ENCODE results near the gene SS18L1.

SS18L1 gene

DNA sequence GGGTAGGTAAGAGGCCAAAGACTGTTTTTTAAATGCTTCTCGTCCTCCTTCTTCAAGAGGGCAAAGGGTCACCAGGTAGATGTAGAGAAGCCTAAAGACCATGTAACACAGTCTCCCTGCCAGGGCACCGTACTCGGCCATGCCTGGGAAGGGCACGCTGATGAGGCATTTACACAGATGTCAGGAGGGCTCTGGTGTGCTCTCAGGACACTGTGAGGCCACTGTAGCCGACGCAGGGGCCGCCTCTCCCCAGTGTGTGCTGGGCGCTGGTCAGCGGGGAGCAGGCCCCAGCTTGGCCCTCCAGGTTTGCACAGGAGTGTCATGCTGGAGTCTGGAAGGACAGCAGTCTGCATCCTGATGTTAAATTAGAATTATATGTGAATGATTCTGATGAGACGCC is 32.1 kb downstream of the SS18L1 start:
- DNase-seq: no peak

DNA sequence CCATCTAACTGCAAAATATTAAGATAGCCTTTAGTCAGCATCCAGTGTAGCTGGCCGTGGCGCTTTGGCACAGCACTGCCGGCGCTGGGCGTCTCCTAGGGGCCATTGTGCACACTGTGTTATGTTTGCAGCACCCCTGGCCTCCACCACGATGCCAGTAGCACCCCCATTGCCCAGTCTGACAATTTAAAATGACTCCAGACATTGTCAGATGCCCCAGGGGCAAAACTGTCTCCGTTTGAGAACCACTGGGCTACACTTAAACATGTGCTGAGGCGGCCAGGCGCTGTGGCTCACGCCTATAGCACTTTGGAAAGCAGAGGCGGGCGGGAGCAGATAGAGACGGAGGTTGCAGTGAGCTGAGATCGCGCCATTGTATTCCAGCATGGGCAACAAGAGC is 33.3 kb downstream of the SS18L1 start:
- DNase-seq: no peak

DNA sequence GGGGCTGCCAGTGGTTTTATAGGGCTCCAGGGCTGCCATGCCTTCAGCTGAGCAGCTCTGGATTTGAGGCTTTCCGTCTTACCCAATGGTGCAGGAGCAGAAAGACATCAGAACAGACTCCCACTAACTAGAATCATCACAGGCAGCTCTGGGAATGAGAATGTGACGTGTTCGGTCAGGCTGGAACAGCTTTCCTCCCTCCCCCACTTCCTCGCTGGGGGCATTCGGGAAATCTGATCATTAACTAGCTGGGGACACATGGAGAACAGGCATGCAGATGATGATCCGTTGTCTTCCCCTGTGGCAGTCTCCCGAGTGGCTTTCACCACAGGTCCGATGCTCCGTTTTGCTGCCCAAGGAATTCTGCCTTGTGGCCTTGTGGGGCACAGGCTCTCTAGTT is 33.7 kb downstream of the SS18L1 start:
- DNase-seq: no peak

DNA sequence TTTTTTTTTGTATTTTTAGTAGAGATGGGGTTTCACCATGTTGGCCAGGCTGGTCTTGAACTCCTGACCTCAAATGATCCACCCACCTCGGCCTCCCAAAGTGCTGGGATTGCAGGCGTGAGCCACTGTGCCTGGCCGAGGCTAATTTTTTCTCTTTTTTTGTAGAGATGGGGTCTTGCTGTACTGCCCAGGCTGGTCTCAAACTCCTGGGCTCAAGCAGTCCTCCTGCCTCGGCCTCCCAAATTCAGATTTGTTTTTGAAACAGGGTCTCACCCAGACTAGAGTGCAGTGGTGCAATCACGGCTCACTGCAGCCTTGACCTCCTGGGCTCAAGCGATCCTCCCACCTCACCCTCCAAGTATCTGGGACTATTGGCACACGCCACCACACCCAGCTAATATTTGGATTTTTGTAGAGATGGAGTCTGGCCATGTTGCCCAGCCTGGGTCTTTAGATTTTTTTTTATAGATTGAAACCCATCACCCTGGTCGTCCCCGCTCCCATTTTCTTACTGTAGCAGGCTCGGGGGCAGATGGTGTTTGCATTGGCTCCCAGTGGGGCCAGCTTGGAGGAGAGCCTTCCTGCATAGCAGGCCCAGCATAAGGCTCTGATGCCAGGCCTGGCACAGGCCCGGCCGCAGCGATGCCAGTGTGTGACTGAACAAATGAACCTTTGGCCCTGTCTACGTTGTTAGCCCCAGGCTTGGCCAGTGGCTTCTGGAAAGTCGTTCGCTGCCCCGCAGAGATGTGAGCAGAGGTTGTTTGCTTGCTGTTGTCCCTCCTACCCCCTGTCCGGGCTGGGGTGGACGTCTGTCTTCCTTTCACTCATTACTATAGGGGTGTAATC is 35.0 kb downstream of the SS18L1 start:
- no peak for DNase-seq

DNA sequence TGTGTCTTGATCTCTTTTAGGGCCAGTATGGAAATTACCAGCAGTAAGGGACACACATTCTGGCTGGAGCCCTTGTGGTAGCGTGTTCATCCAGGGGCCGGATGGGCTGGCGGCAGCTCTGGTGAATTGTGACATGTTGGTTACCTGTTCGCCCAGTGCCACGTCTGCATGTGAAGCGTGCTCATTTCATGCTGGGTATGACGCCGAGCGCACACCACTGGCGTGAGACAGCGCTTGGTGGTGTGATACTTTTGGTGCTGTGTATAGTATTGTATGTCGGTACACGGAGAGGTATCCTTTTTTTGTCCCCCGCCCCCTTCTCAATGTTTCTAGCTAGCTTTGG is 35.6 kb downstream of the SS18L1 start:
- DNase-seq: no peak

DNA sequence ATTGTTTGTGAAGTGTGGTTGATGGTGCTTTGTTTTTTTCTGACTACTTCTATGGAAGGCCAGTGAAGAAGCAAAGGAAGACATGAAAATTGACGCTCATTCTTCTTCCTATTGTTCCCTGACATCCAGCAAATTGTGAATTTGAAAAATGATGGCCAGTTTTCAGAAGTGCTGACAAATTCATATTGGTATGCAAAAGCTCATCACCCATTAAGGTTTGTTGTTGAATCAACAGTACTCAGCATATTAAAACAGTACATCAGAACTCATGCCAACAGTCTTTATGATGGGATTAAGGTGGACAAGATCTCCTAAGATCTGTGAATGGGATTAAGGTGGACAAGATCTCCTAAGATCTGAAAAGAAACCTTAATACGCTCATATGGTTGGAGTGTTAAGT is 38.2 kb downstream of the SS18L1 start:
- no peak for DNase-seq

DNA sequence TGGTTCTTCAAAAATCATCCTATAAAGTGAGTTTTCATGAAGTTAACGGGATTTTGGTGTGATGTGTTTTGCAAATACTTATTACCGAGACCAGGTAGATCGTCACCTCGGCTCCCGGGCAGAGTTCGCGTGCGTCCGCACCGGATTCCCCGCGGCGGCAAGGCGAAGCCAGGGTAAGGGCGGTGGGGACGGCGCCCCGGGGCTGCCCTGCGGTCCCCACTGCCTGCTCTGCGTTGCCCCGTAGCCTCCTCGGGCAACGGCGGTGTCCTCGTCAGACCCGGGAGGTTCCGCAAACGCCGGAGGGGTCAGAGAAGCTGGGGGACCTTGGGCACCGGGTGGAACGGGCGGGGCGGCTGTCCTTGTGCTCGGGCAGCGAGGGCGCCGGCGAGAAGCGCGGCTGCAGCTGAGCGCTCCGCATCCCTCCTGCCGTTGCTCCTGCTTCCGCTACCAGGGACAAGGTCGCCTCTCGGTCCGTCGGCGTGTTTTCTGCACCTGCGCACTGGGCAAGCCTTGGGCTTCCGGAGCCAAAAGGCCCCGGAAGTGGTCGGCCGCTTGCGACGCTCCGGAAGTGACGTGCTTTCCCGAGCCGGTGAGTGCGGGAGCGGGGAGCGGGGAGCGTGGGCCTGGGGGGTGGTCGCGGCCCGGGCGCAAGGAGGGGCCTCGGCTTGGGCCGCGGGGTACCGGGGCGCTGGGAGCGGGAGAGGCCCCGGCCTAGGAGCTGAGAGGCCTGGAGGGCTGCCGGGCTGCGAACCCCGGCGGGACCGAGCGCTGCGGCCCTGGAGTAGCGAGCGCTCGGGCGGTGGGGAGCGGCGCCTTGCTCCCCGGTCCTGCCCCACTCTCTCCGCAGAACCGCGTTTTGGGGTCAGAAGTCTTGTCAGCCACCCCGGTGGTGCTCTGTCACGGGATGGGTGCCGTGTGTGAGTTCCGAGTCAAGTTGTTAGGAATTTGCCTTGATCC is 39.2 kb downstream of the SS18L1 start, which contains the start of gene MTG2:
TSS of gene MTG2 (plus strand) at position 560 of the 957 bp plus-strand sequence. CDS start 10,393 bp downstream, outside the sequence.
- DNase-seq: peak; percentile 95

DNA sequence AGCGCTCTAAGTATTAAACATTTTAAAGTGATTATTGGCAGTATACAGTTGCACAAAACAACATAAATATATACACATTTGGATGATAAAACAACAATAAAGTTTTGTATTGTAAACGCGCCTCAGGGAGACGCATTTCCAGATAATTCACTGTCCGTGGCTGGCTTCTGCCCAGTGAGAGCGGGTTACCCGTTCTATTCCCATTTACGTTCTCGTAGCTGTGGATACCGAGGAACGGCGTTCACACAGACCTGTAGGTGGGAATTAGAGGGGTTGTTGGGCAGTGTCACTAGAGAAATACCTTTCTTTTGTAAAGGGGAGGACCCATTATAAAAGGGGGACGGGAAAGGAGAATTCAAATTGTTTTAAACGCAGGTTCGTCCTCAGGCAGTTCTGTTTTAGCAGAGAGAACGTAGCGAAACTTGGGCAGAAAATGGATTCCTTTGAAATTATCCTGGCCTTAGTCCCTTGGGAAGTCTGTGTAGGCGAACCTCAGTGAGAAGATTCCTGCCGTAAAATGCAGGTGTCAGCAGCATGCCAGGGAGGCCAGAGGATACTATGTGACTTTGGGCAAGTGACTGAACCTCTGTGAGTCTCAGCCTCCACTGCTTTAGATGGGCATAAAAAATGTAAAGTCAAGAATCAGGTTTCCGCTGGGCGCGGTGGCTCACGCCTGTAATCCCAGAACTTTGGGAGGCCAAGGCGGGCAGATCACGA is 40.0 kb downstream of the SS18L1 start:
- no peak for DNase-seq

DNA sequence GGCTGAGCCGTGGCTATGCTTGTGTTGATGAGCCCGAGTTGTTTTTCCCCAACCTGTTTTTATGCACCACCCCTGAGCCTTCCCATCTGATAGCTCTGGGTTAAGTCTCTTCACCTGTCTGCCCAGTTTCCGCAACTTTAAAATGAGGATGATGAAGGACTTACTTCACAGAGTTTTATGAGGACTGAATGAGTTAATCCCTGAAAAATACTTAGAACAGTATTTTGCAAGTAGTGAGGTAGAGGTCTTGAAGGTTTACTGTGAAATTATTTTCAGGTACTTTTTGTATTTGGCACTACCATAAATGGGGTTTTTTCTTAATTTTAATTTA is 42.5 kb downstream of the SS18L1 start:
- no peak for DNase-seq

DNA sequence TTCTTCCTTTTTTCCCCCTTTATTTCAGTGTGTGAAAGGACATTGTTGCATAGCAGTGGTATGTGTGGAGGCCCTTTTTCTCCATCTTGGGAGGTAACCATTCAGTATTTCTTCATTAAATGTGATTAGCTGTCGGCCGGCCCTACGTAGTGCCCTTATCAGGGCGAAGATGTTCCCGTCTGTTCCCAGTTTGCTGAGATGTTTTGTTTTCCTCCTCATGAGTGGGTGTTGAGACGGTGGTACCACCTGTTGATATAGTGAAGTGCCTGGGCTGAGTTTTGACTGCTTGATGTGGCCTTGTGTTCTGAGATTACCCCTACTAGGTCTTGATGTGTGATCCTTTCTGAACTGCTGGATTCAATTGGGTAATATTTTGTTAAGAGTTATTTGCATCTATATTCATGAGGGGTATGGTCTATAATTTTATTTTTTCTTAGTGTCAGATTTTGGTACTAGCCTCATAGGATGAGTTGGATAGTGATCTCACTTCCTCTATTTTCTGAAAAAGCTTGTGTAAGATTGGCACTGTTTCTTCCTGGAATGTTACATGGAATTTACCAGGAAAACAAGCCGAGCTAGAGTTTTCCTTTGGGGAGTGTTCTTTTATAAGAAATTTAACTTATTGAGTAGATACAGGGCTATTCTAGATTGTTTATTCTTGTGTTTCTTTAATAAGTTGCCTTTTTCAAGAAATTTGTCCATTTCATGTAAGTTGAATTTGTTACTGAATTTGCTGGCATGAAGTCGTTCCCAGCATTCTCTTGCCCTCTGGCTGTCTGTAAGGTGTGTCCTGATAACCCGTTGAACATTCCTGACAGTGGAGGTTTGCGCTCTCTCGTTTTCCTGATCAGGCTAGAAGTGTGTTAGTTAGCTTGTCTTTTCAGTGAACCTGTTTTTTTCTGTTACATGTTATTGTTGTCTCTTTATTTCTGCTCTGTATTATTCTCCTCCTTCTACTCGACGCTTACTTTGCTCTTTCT is 43.6 kb downstream of the SS18L1 start:
- DNase-seq: no peak

DNA sequence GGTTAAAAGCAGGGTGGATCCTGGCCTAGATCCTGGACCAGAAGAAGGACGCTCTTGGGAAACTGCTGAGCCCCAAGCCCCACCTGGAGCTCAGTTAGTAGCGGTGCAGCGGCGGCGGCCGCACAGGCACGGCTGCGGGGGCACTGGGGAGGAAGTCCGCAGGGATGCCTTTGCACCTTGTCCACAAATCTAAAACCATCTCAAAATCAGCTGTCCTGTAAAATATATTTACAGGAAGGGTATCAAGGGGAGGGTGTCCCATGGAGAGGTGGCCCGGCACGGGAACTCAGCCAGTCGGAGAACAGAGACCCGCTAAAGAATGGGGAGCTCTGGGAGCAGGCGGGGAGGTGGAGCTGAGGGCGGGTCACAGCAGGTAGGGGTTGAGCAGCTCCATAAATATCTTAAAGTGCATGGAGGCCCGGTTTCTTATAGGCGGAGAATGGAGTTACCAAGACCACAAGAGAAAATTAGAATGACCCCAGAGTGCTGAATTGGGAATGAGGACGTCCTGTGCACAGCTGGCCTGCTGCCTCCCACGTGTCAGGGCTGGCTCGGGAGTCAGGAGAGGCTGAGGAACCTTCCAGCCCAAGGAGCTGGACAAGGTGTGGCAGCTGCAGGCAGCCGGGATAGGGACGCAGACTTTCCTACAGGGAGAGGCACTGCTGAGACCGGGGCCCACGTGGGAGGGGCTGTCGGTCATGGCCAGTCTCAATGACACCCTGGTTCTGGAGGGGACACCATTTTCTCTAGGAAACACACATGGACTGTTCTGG is 47.3 kb downstream of the SS18L1 start:
- DNase-seq: no peak

DNA sequence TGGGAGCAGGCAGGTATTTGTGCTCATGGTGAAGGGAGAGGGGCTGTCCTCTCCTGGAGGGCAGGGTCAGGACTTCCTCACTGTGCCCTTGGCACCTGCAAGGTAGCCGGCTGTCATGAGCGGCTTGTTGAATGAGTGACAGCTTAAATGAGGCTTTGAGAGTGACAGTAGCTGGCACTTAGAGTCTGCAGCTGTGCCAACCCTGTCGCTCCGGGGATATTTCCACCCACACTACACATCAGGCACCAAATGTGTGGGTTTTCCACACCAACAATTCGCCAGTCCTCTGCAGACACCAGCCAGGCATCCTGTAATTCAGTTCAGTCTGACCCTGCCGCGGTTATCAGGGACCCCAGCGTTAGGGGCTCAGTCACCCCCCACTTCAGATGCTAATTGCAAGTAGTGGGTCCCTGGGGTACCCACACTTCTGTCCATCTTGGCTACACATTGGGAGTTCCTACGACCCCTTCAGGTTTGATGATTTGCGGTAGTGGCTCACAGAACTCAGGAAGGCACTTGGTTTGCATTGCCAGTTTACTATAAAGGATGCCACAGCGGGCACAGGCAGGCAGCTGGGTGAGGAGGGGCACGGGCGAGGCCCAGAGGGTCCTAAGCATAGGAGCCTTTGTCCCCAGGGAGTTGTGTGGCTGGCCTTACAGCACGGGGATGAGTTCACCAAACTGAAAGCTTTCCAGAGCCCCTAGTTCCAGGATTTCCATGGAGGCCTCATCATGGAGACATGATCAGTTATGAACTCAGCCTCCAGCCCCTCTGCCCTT is 48.4 kb downstream of the SS18L1 start:
- DNase-seq: peak; percentile 7

DNA sequence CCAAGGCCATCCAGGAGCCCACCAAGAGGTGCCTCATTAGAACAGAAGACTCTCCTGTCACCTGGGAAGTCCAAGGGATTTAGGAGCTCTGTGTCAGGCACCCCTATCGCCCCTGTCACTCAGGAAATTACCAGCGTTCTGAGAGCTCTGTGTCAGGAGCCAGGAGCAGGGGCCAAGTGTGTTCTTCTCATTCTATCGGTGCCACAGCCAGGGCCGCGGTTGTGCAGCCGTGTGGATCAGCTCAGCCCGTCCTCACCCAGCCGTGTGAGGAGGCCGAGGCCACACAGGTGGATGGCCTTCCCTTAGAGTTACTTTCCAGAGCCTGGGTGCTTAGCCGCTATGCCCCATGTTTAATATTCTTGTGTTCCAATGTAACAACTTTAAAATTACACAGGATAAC is 49.1 kb downstream of the SS18L1 start:
- no peak for DNase-seq

DNA sequence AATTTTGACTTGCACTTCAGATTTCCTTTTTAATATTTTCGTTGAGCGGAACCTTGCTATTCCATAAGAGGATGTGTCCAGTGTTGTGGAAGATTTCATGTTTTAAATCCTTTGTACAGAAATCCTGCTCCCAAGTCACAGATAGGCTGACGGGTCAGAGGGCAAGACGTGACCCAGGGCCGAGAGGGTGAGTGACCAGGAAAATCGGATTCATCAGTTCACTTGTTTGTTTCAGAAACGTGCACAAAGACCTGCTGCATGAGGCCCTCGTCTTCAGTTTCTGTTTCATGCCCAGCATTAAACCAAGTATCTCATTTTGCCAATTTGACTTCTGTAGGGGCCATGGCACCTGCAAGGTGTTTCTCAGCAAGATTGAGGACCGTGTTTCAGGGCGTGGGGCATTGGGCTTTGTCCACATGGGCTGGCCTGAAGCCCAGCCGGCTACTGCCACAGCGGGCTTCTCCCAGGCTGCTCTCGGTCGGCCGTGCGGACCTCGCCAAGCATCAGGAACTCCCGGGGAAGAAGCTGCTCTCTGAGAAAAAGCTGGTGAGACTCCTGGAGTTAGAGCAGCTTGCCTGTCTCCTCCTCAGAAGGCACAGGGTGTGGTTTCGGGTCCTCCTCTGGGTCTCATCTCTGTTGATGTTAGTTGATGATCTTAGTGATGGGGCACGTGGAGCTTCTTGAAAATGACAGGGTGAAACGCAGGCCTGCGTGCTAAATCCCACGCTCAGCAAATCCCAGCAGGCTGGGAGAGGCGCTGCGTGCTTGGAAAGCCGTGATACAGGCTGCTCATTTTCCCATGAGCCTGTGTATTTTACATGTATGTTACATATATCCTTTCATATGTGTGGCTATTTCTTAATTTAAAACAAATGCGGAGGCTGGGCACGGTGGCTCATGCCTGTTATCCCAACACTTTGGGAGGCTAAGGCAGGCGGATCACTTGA is 49.8 kb downstream of the SS18L1 start:
- DNase-seq: peak; percentile 14

DNA sequence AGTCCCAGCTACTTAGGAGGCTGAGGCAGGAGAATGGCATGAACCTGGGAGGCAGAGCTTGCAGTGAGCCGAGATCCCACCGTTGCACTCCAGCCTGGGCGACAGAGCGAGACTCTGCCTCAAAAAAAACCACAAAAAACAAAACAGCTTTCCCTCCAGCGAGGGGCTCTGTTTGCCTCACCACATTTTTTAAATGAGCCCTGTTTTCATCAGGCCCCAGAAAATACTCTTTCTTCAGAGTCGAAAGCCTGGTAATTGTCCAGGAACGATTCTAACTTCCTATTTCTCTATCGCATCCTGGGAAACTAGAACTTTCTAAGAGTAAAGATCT is 51.5 kb downstream of the SS18L1 start:
- DNase-seq: no peak

DNA sequence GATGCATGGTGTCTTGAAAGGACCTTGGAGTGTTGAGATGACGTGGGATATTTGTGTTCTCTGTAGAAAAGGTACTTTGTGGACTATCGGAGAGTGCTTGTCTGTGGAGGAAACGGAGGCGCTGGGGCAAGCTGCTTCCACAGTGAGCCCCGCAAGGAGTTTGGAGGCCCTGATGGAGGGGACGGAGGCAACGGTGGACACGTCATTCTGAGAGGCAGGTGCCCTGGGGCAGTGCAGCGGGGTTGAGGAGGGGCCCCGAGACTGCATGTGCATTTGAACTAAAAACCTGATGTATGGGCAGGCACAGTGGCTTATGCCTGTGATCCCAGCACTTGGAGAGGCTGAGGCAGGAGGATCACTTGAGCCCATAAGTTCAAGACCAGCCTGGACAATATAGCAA is 52.2 kb downstream of the SS18L1 start:
- DNase-seq: no peak

DNA sequence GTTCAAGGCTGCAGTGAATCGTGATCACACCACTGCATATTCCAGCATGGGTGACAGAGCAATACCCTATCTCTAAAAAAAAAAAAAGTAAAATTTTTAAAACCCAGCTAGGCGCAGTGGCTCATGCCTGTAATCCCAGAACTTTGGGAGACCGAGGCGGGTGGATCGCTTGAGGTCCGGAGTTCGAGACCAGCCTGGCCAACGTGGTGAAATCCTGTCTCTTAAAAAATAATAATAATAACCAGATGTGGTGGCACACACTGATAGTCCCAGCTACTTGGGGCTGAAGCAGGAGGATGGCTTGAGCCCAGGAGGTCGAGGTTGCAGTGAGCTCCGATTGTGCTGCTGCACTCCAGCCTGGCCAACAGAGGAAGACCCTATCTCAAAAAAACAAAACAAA is 52.7 kb downstream of the SS18L1 start:
- DNase-seq: no peak

DNA sequence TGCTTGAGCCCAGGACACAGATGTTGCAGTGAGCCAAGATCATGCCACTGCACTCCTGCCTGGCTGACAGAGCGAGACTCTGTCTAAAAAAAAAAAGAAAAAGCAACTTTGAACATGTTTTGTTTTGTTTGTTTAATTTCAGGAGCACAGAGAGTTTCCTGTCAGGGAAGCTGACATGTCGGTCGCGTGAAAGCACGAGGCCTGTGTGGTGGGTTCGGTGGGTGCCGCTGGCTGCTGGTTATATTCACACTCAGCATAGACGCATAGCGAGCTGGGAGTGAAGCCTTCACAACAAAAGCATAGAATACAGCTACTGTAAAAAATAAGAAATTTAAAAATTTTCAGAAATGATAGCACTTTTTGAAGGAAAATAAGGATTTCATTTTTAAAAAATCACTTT is 53.7 kb downstream of the SS18L1 start:
- DNase-seq: no peak

DNA sequence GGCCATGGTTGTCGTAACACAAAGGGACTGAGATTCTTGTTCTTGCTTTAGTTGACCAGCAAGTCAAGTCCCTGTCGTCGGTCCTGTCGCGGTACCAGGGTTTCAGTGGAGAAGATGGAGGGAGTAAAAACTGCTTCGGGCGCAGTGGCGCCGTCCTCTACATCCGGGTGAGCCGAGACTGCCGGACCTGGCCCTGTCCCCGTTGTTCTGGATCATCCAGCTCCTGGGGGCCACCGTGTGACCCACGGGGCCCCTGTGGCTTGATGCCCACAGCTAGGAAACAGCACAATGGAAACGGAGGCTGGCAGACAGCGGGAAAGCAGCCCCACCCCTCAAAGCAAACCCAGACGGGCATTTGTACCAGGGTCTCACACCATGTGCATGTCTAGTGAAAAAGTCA is 54.2 kb downstream of the SS18L1 start:
- DNase-seq: no peak

Measured in left hindlimb (tissue), 1 donor.